Right atrium auricular region (tissue), 2 donors: ENCODE measurements around the gene LTBP3. TPM values are rescaled to one million over a fixed set of nuclear protein-coding genes. Genes with fewer than 3 reads are reported as not detected.

Experiments used
- DNase-seq: peaks from one replicate; pipeline ENCODE4 v3.0.0-alpha.2; 2019; ENCODE audit warnings: low spot score
- H3K27ac ChIP-seq, 2 donors: fragments of 200-600 bp; sonication (generic); 1 replicate in 1 of 2; 2 replicates in 1 of 2; pipeline ENCODE4 v1.5.1; 2016 to 2019
- H3K27me3 ChIP-seq, 2 donors: fragments of 200-600 bp; sonication (generic); one replicate each; pipeline versions ENCODE4 v1.5.1 to v1.6.0; 2017 to 2019
- H3K36me3 ChIP-seq: fragments of 200-600 bp; sonication (generic); one replicate; pipeline ENCODE4 v1.5.1; 2016
- H3K4me1 ChIP-seq, 2 donors: fragments of 200-600 bp; sonication (generic); one replicate each; pipeline versions ENCODE4 v1.5.1 to v1.6.0; 2017 to 2019
- H3K4me3 ChIP-seq, 2 donors: fragments of 200-600 bp; sonication (generic); 1 replicate in 1 of 2; 2 replicates in 1 of 2; pipeline ENCODE4 v1.5.1; 2017 to 2019; ENCODE audit warnings: mild to moderate bottlenecking in 1 of 2, moderate library complexity in 1 of 2
- H3K9me3 ChIP-seq, 2 donors: fragments of 200-600 bp; sonication (generic); one replicate each; pipeline ENCODE4 v1.5.1; 2019
- total RNA-seq, 2 donors: library from RNA; depleted of rRNA; stranded (reverse); fragments of >200 nt; gene quantifications; one replicate each; pipeline ENCODE4 v1.1.0, GENCODE V29; 2016
- TF ChIP-seq, protein P1 (sequence below), 2 donors: fragments of 200-600 bp; sonication (generic); IDR thresholded peaks; one replicate each; pipeline ENCODE4 v1.5.1; 2019; ENCODE audit warnings: antibody characterized with exemption in 2 of 2

Gene LTBP3
- total RNA-seq, 2 donors from 2014 or later, result 114 to 161 TPM

GRCh38 chr11:65598258-65598699, 40.1 kb upstream of the LTBP3 start:
- H3K9me3 ChIP-seq, result no peaks in the 10 kb centered on the region
- no peaks in the 10 kb centered on the region for H3K27me3 ChIP-seq
- H3K4me3 ChIP-seq, result no peak overlapping the region
- H3K4me1 ChIP-seq, result peaks cover 0 to 9% of the 10 kb centered on the region in 2 donors
- no peak for DNase-seq
- TF ChIP-seq, protein P1, sequence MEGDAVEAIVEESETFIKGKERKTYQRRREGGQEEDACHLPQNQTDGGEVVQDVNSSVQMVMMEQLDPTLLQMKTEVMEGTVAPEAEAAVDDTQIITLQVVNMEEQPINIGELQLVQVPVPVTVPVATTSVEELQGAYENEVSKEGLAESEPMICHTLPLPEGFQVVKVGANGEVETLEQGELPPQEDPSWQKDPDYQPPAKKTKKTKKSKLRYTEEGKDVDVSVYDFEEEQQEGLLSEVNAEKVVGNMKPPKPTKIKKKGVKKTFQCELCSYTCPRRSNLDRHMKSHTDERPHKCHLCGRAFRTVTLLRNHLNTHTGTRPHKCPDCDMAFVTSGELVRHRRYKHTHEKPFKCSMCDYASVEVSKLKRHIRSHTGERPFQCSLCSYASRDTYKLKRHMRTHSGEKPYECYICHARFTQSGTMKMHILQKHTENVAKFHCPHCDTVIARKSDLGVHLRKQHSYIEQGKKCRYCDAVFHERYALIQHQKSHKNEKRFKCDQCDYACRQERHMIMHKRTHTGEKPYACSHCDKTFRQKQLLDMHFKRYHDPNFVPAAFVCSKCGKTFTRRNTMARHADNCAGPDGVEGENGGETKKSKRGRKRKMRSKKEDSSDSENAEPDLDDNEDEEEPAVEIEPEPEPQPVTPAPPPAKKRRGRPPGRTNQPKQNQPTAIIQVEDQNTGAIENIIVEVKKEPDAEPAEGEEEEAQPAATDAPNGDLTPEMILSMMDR (IDR thresholded peaks at IDR 0.05), result no peak
- H3K27ac ChIP-seq, result no peak overlapping the region
- peaks cover 49% of the 10 kb centered on the region for H3K36me3 ChIP-seq

DNA sequence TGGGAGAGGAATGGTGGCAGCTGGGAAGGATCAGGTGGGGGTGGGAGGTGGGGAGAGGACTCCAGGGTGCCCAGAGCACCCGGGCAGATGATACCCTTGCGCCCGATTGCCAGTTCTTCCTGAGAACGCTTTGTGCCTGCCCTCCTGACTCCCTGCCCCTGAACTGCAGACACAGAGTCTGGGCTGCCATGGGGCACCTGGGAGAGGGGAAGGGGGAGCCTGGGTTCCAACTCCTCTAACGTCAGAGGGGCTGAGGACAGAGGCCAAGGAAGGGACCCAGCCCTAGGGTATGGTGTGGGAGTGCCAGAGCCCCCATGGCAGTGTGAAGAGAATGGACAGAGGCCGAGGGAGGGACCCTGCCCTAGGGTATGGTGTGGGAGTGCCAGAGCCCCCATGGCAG, 38.4 kb upstream of the LTBP3 start:
- H3K4me3 ChIP-seq, result no peak overlapping the region
- no peaks in the 10 kb centered on the region for H3K27me3 ChIP-seq
- TF ChIP-seq, protein P1 (IDR thresholded peaks at IDR 0.05), result no peak
- H3K36me3 ChIP-seq, result peaks cover 48% of the 10 kb centered on the region
- peaks cover 0 to 22% of the 10 kb centered on the region in 2 donors for H3K4me1 ChIP-seq
- DNase-seq, result no peak
- no peak overlapping the region for H3K27ac ChIP-seq
- H3K9me3 ChIP-seq, result no peaks in the 10 kb centered on the region

DNA sequence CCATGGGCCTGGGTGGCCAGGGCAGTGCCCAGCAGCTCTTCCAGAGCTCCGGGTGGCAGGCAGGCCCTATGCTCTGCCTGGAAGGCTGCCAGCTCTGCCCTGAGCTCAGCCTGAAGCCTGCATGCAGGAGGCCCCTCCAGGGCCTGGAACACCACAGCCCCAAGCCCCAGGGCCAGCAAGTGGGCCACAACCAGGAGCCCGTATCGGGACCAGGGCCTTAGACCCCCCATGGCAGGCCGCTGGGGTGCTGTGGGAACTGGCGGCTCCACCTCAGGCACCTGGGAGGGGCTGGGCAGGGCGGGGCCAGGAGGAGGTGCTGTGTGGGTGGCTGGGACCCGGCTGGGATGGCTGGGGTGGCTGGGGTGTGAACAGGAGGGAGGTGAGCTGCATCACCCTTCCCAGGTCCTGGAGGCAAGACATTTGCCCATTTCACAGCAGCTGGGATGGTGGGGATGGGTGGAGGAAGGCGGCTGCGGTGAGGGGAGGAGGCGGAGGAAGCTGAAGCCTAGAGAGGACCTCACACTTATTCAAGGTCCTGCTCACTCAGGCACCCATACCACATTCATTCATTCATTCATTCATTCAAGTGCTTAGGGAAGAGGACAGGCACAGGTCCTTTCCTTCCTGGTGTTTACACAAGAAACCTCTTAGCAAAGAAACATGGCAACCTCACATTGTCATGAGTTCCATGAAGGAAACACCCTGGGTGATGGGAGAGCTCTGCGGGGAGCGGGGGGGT, 37.6 kb upstream of the LTBP3 start, which contains the start of gene KCNK7:
TSS of gene KCNK7 (minus strand) at position 258 of the 739 bp plus-strand sequence. CDS start at position 230, 28 bp downstream.
- Histone ChIP-seq H3K27ac (no peak within 1 kb of the TSS), H3K36me3 (peaks cover 51% of the 10 kb centered on the region), H3K27me3 (no peaks in the 10 kb centered on the region), H3K4me1 (peaks cover 0 to 23% of the 10 kb centered on the region in 2 donors), H3K9me3 (no peaks in the 10 kb centered on the region), H3K4me3 (no peak within 1 kb of the TSS)
- no peak for DNase-seq
- TF ChIP-seq, protein P1 (IDR thresholded peaks at IDR 0.05), result no peak

DNA sequence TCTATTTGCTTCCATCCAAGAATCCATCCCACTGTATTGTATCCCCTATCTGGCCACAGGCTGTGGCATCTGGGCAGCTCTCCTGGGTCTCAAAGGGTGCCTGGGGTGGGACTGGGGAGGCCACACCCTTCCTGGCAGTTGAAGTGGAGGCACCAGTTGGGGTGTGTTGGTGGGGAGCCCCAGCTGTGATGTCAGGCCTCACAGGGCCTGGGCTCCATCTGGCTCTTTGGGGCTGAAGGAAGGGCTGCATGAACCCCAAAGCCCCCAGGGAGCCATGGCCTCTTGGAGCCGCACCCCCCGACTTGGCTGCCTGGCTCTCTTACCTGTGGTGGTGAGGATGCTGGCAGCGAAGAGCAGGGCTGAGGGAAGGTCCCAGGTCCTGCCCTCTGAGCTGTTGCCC, 37.0 kb upstream of the LTBP3 start:
- peaks cover 0 to 23% of the 10 kb centered on the region in 2 donors for H3K4me1 ChIP-seq
- TF ChIP-seq, protein P1 (IDR thresholded peaks at IDR 0.05), result no peak
- H3K9me3 ChIP-seq, result no peaks in the 10 kb centered on the region
- no peak overlapping the region for H3K27ac ChIP-seq
- DNase-seq, result no peak
- no peak overlapping the region for H3K4me3 ChIP-seq
- H3K36me3 ChIP-seq, result peaks cover 52% of the 10 kb centered on the region
- H3K27me3 ChIP-seq, result no peaks in the 10 kb centered on the region

DNA sequence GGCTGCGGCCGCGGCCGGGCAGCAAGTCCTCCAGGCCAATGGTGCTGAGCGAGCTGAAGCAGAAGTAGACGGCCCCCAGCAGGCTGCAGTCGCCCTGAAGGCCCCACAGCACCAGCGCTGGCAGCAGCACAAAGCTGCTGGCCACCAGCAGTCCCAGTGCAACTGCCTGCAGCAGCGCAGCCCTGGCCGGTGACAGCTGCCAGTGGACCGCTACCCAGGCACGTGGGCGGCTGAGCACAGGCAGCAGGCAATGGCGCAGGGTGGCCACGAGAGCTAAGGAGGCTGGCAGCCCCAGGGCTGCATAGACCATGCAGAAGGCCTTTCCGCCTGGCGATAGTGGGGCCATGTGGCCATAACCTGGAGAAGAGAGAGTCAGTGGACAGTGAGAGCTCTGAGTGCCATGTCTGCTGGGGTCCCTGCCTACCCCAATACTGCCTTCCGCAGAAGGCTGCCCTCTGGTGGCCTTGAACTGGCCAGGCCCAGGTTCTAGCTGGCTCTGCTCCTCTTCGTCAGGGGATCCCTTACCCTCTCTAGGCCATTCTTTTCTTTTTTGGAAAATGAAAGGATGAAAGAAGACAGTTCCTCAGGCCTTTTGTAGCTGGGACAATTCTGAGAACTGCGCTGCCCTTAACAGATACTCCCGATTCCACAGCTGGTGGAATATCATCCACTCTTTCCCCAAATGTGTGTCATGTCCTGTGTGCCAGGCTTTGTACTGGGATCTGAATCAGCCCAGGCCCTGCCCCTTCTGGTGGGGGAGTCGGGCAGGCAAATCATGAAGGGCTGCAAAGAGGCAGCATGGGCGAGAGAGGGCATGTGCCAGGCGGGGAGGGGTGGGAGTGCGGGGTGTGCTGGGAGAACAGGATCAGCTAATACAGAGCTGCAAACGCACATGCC, 35.6 kb upstream of the LTBP3 start:
- H3K27ac ChIP-seq, result no peak overlapping the region
- no peak for DNase-seq
- no peaks in the 10 kb centered on the region for H3K27me3 ChIP-seq
- no peaks in the 10 kb centered on the region for H3K9me3 ChIP-seq
- TF ChIP-seq, protein P1 (IDR thresholded peaks at IDR 0.05), result peak; percentile 46 to 79
- H3K4me1 ChIP-seq, result peaks cover 0 to 35% of the 10 kb centered on the region in 2 donors
- peaks cover 44% of the 10 kb centered on the region for H3K36me3 ChIP-seq
- no peak overlapping the region for H3K4me3 ChIP-seq
